Mammary epithelial cell (primary cell): Measurements from ENCODE around the gene RXRA.

Experiments used
- CTCF ChIP-seq, 2 donors: IDR thresholded peaks in 1 of 2; conservative IDR thresholded peaks in 1 of 2; 2 replicates each; pipeline ENCODE4 v1.5.1; 2011 to 2012; ENCODE audit warnings: inconsistent platforms in 2 of 2, low read length in 2 of 2, mild to moderate bottlenecking in 2 of 2, control low read depth in 1 of 2, low read depth in 1 of 2; ENCODE audit not compliant: insufficient read depth in 1 of 2; ENCODE audit errors: extremely low read depth in 1 of 2
- EZH2 ChIP-seq: IDR thresholded peaks from 2 replicates; pipeline ENCODE4 v1.6.1; 2012; ENCODE audit warnings: low read length, inconsistent platforms, borderline replicate concordance

GRCh38 chr9:134344068-134344799, 18.0 kb downstream of the RXRA start:
- TF ChIP-seq EZH2 = no peak
- no peak for TF ChIP-seq CTCF (conservative IDR thresholded peaks at IDR 0.05 in 1 of 2, IDR thresholded peaks at IDR 0.05 in 1 of 2; ENCODE audit: extremely low read depth in 1 of 2, insufficient read depth in 1 of 2, low read depth in 1 of 2, low read length in 2 of 2)
